ENCODE data around the gene PDXP. TPM values are rescaled to one million over a fixed set of nuclear protein-coding genes. Genes with fewer than 3 reads are reported as not detected.
A peak's percentile ranks its signal among the peaks of the same experiment; 100 is the strongest.

The PDXP gene
- total and polyA plus RNA-seq, 9 of the 15 experiments (the other 6 are each of a cell fraction or from before 2014, with no cell fraction given) = 7.9 to 54.2 (median 38.8) TPM

GRCh38 chr22:37629928-37630327, 28.6 kb upstream of the PDXP start:
- Histone ChIP-seq H3K36me3 (ENCODE audit: control insufficient read depth, insufficient read depth, low read length) (peaks cover 48% of the 10 kb centered on the region; the same call in 2 of the 3 replicates), H3K79me2 (ENCODE audit: control insufficient read depth, insufficient read depth, low read length) (no peaks in the 10 kb centered on the region), H3K9ac (ENCODE audit: insufficient read depth in 1 of 2, low read depth in 2 of 2, low read length in 2 of 2) (no peak overlapping the region), H3K4me1 (replicated peaks in 1 of 2; ENCODE audit: control insufficient read depth in 2 of 2, insufficient read depth in 2 of 2, low read length in 2 of 2) (peaks cover 27 to 59% of the 10 kb centered on the region in 2 experiments), H3K4me2 (ENCODE audit: insufficient read depth, low read length) (no peak overlapping the region), H3K27ac (ENCODE audit: extremely low read depth, low read depth, low read length) (no peak overlapping the region), H3K9me3 (replicated peaks; ENCODE audit: control insufficient read depth, insufficient read depth, low read depth, low read length) (no peaks in the 10 kb centered on the region), H3K4me3 (no peak overlapping the region), H4K20me1 (replicated peaks; ENCODE audit: control insufficient read depth, insufficient read depth, low read length) (no peaks in the 10 kb centered on the region), H3K9me1 (ENCODE audit: control insufficient read depth, insufficient read depth, low read length) (no peaks in the 10 kb centered on the region), H2AFZ (ENCODE audit: low read depth, low read length) (no peak overlapping the region), H3K27me3 (ENCODE audit: control insufficient read depth in 2 of 2, insufficient read depth in 2 of 2, low read length in 2 of 2) (no peaks in the 10 kb centered on the region)
- TF ChIP-seq RBM22 (IDR thresholded peaks at IDR 0.05; ENCODE audit: low read depth, low read length, poor library complexity, severe bottlenecking) (peak; percentile 30), RBFOX2 (IDR thresholded peaks at IDR 0.05; ENCODE audit: low read depth, low read length) (0 out of 2 replicates have a peak, but pooled peaks have one; percentile 7), ZNF121 (CRISPR knock-in tag; conservative IDR thresholded peaks at IDR 0.05) (no peak), HMG20A (CRISPR knock-in tag; conservative IDR thresholded peaks at IDR 0.05) (no peak), POLR2G (IDR thresholded peaks at IDR 0.05; ENCODE audit: low read depth, low read length) (peak; percentile 47; the same call in 1 of the 2 replicates), BRCA1 (IDR thresholded peaks at IDR 0.05) (no peak), BRCA1 (CRISPR knock-in tag; IDR thresholded peaks at IDR 0.05) (no peak), ZHX1 (conservative IDR thresholded peaks at IDR 0.05; ENCODE audit: low read length) (no peak)
- intact Hi-C loops (cut with micrococcal nuclease) = no loop called here
- FAIRE-seq (no peak), ATAC-seq (no peak), DNase-seq (ENCODE audit: extremely low read depth in 1 of 4, low spot score in 3 of 4) (no peak)
- WGBS (ENCODE audit: insufficient coverage, low coverage, missing lambda C conversion rate) = 82% methylated on average over 6 of the region's 10 CpGs
- ChIA-PET CTCF (ENCODE audit: low intra/inter-chr PET ratio) (no interaction called here), POLR2A (interaction anchor here (0.7 kb wide), 1 partner anchor 77 kb away, joined by 3 read pairs; no protein-coding TSS in a partner anchor)
- in situ Hi-C loops (cut with MboI) = no loop called here
- BruUV-seq (replicated peaks) = no TSS peak
